Nephron progenitor cell (in vitro differentiated cells): ENCODE data around the gene SLC30A5.

Experiments used
- DNase-seq: peaks from one replicate; pipeline ENCODE4 v3.0.0; 2021
- H3K27ac Mint-ChIP-seq: 2 replicates; pipeline ENCODE4 v1.8.0; 2021; ENCODE audit warnings: mild to moderate bottlenecking, moderate library complexity, mixed read lengths
- H3K27me3 Mint-ChIP-seq: 2 replicates; pipeline ENCODE4 v1.8.0; 2021; ENCODE audit warnings: mild to moderate bottlenecking, low read depth, mixed read lengths; ENCODE audit not compliant: poor library complexity
- H3K36me3 Mint-ChIP-seq: 2 replicates; pipeline ENCODE4 v1.8.0; 2021; ENCODE audit warnings: low read depth, mixed read lengths
- H3K4me1 Mint-ChIP-seq: 2 replicates; pipeline ENCODE4 v1.8.0; 2021; ENCODE audit warnings: mixed read lengths
- H3K4me3 Mint-ChIP-seq: 2 replicates; pipeline ENCODE4 v1.8.0; 2021; ENCODE audit warnings: mild to moderate bottlenecking, moderate library complexity, mixed read lengths
- H3K9me3 Mint-ChIP-seq: 2 replicates; pipeline ENCODE4 v1.8.0; 2021; ENCODE audit warnings: mild to moderate bottlenecking, moderate library complexity, mixed read lengths
- CTCF ChIP-seq: fragments of 200-600 bp; sonication (generic); IDR thresholded peaks from 2 replicates; pipeline ENCODE4 v1.5.0; 2021; ENCODE audit warnings: antibody characterized with exemption

Gene SLC30A5

GRCh38 chr5:69113851-69114250, 20.0 kb downstream of the SLC30A5 start:
- no peak for TF ChIP-seq CTCF
- no peaks in the 10 kb centered on the region for H3K27me3 Mint-ChIP-seq
- no peak for DNase-seq
- no peaks in the 10 kb centered on the region for H3K4me1 Mint-ChIP-seq
- H3K36me3 Mint-ChIP-seq: peaks cover 64% of the 10 kb centered on the region
- H3K4me3 Mint-ChIP-seq: no peak overlapping the region
- no peak overlapping the region for H3K27ac Mint-ChIP-seq
- peaks cover 17% of the 10 kb centered on the region for H3K9me3 Mint-ChIP-seq

GRCh38 chr5:69115526-69115925, 21.7 kb downstream of the SLC30A5 start:
- Mint-ChIP-seq H3K27me3 (no peaks in the 10 kb centered on the region), H3K9me3 (peaks cover under 1% of the 10 kb centered on the region), H3K4me1 (no peaks in the 10 kb centered on the region), H3K27ac (no peak overlapping the region), H3K4me3 (no peak overlapping the region), H3K36me3 (peaks cover 60% of the 10 kb centered on the region)
- no peak for TF ChIP-seq CTCF
- no peak for DNase-seq

- Mint-ChIP-seq H3K36me3 (peaks cover 52% of the 10 kb centered on the region), H3K4me1 (no peaks in the 10 kb centered on the region)
- DNase-seq: no peak
These were observed 35.6 kb downstream of the SLC30A5 start for GRCh38 chr5:69129413-69129812.

GRCh38 chr5:69130241-69130640, 36.4 kb downstream of the SLC30A5 start:
- TF ChIP-seq CTCF: no peak
- no peak overlapping the region for H3K4me3 Mint-ChIP-seq
- peaks cover 44% of the 10 kb centered on the region for H3K36me3 Mint-ChIP-seq

More at GRCh38 chr5:69129413-69129812, 35.6 kb downstream of the SLC30A5 start:
- H3K4me3 Mint-ChIP-seq: no peak overlapping the region
- H3K27me3 Mint-ChIP-seq: no peaks in the 10 kb centered on the region
- H3K27ac Mint-ChIP-seq: no peak overlapping the region
- TF ChIP-seq CTCF: no peak
- no peaks in the 10 kb centered on the region for H3K9me3 Mint-ChIP-seq

DNA sequence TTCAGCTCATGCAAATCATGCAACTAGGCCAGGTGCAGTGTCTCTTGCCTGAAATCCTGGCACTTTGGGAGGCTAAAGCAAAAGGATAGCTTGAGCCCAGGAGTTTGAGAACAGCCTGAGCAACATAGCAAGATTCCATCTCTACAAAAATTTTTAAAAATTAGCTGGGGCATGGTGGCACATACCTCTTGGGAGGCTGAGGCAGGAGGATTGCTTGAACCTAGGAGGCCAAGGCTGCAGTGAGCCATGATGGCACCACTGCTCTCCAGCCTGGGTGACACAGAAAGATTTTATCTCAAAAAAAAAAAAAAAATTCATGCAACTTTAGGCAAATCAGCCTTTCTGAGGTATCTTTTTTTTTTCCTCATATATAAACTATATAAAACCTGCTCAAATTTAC, 37.5 kb downstream of the SLC30A5 start:
- Mint-ChIP-seq H3K27ac (no peak overlapping the region), H3K4me3 (no peak overlapping the region), H3K27me3 (no peaks in the 10 kb centered on the region), H3K4me1 (no peaks in the 10 kb centered on the region), H3K9me3 (no peaks in the 10 kb centered on the region), H3K36me3 (peaks cover 38% of the 10 kb centered on the region)
- TF ChIP-seq CTCF: no peak
- no peak for DNase-seq

More at GRCh38 chr5:69130241-69130640, 36.4 kb downstream of the SLC30A5 start:
- no peaks in the 10 kb centered on the region for H3K4me1 Mint-ChIP-seq
- no peaks in the 10 kb centered on the region for H3K27me3 Mint-ChIP-seq
- H3K27ac Mint-ChIP-seq: no peak overlapping the region
- no peaks in the 10 kb centered on the region for H3K9me3 Mint-ChIP-seq
- no peak for DNase-seq

GRCh38 chr5:69134126-69134525, 40.3 kb downstream of the SLC30A5 start:
- Mint-ChIP-seq H3K4me3 (no peak overlapping the region), H3K4me1 (no peaks in the 10 kb centered on the region), H3K27ac (no peak overlapping the region), H3K36me3 (peaks cover 17% of the 10 kb centered on the region), H3K27me3 (no peaks in the 10 kb centered on the region), H3K9me3 (peaks cover 4% of the 10 kb centered on the region)
- no peak for TF ChIP-seq CTCF
- DNase-seq: no peak
